IMR-90 (cell line): ENCODE data around the gene UVSSA. TPM values are rescaled to one million over a fixed set of nuclear protein-coding genes. Genes with fewer than 3 reads are reported as not detected.

Experiments used
- ATAC-seq: fragments of 200-7000 bp; cut with Tn5 transposase; 2 replicates; pipeline ENCODE4 v1.9.1; 2020; ENCODE audit warnings: low read depth, mild to moderate bottlenecking, moderate library complexity
- BruUV-seq: library from RNA; stranded (reverse); fragments of 400-500 nt; replicated peaks from 2 replicates; lab custom pipeline; 2021; lab: Mats Ljungman, UMichigan
- CTCF ChIA-PET: fragments of 300-600 bp; formaldehyde crosslinking; extraction: SDS; loops from one replicate; lab custom pipeline; 2021; ENCODE audit warnings: antibody characterized with exemption; lab: Yijun Ruan, JAX
- POLR2A ChIA-PET: fragments of 300-600 bp; sonication (Branson Sonifier 250); formaldehyde crosslinking; loops from one replicate; lab custom pipeline; 2022; ENCODE audit warnings: antibody characterized with exemption; ENCODE audit not compliant: unreplicated experiment; lab: Charles Lee
- DNase-seq: peaks from one replicate; pipeline ENCODE4 v3.0.0; 2013
- H2AFZ ChIP-seq: replicated peaks from 2 replicates; pipeline ENCODE3; 2013; ENCODE audit warnings: low read length, mild to moderate bottlenecking; ENCODE audit not compliant: poor library complexity
- H2AK5ac ChIP-seq: 2 replicates; pipeline ENCODE4 v1.6.1; 2013; ENCODE audit warnings: low read depth, low read length, inconsistent platforms
- H2AK9ac ChIP-seq: replicated peaks from 2 replicates; pipeline ENCODE3; 2013; ENCODE audit warnings: mild to moderate bottlenecking, low read depth, low read length, moderate library complexity; ENCODE audit not compliant: poor library complexity
- H2BK120ac ChIP-seq: 2 replicates; pipeline ENCODE4 v1.6.1; 2013; ENCODE audit warnings: low read depth, low read length, inconsistent platforms
- H2BK15ac ChIP-seq: 3 replicates; pipeline ENCODE4 v1.6.1; 2013; ENCODE audit warnings: low read depth, low read length, inconsistent platforms
- H2BK20ac ChIP-seq: 2 replicates; pipeline ENCODE4 v1.6.1; 2013; ENCODE audit warnings: low read depth, mild to moderate bottlenecking, inconsistent platforms, low read length, moderate library complexity
- H2BK5ac ChIP-seq: 2 replicates; pipeline ENCODE4 v1.6.1; 2013; ENCODE audit warnings: mild to moderate bottlenecking, low read depth, low read length, inconsistent platforms; ENCODE audit not compliant: poor library complexity, severe bottlenecking
- H3K14ac ChIP-seq: replicated peaks from 2 replicates; pipeline ENCODE4 v1.6.1; 2013; ENCODE audit warnings: low read depth, low read length, inconsistent platforms
- H3K18ac ChIP-seq: 2 replicates; pipeline ENCODE4 v1.6.1; 2013; ENCODE audit warnings: low read depth, low read length, control low read depth
- H3K23ac ChIP-seq: 2 replicates; pipeline ENCODE4 v1.6.1; 2013; ENCODE audit warnings: low read depth, low read length, inconsistent platforms
- H3K27ac ChIP-seq: 2 replicates; pipeline ENCODE4 v1.5.1; 2013; ENCODE audit warnings: mild to moderate bottlenecking, control low read depth, low read length; ENCODE audit not compliant: insufficient read depth
- H3K27me3 ChIP-seq: 2 replicates; pipeline ENCODE4 v1.6.1; 2013; ENCODE audit warnings: low read length; ENCODE audit not compliant: control insufficient read depth, insufficient read depth
- H3K36me3 ChIP-seq: 2 replicates; pipeline ENCODE4 v1.6.1; 2013; ENCODE audit warnings: low read length, mixed read lengths; ENCODE audit not compliant: control insufficient read depth, insufficient read depth
- H3K4ac ChIP-seq: 2 replicates; pipeline ENCODE4 v1.6.1; 2013; ENCODE audit warnings: low read depth, low read length, inconsistent platforms
- H3K4me1 ChIP-seq: 2 replicates; pipeline ENCODE4 v1.6.1; 2013; ENCODE audit warnings: low read length, mixed read lengths; ENCODE audit not compliant: control insufficient read depth, insufficient read depth
- H3K4me2 ChIP-seq: 2 replicates; pipeline ENCODE4 v1.6.1; 2013; ENCODE audit warnings: low read depth, mild to moderate bottlenecking, control low read depth, low read length, moderate library complexity
- H3K4me3 ChIP-seq: 2 replicates; pipeline ENCODE4 v1.5.1; 2013; ENCODE audit warnings: low read depth, mild to moderate bottlenecking, control low read depth, low read length, moderate library complexity; ENCODE audit not compliant: insufficient read depth
- H3K56ac ChIP-seq: 2 replicates; pipeline ENCODE4 v1.6.1; 2013; ENCODE audit warnings: low read length, inconsistent platforms; ENCODE audit not compliant: insufficient read depth; ENCODE audit errors: extremely low read depth
- H3K79me1 ChIP-seq, 2 experiments: 2 replicates each; pipeline ENCODE4 v1.6.1; 2013; ENCODE audit warnings: low read length in 2 of 2, inconsistent platforms in 1 of 2, low read depth in 1 of 2
- H3K9ac ChIP-seq: 2 replicates; pipeline ENCODE4 v1.6.1; 2013; ENCODE audit warnings: low read depth, low read length, control low read depth
- H3K9me1 ChIP-seq: 2 replicates; pipeline ENCODE4 v1.6.1; 2013; ENCODE audit warnings: low read length, inconsistent platforms; ENCODE audit not compliant: insufficient read depth
- H3K9me3 ChIP-seq: 2 replicates; pipeline ENCODE4 v1.6.1; 2013; ENCODE audit warnings: low read length; ENCODE audit not compliant: control insufficient read depth, insufficient read depth
- H4K20me1 ChIP-seq: 2 replicates; pipeline ENCODE4 v1.6.1; 2013; ENCODE audit warnings: low read length, inconsistent platforms; ENCODE audit not compliant: insufficient read depth
- H4K5ac ChIP-seq: 2 replicates; pipeline ENCODE4 v1.6.1; 2013; ENCODE audit warnings: mild to moderate bottlenecking, low read depth, low read length, control low read depth
- H4K8ac ChIP-seq, 2 experiments: 2 replicates each; pipeline ENCODE4 v1.6.1; 2013; ENCODE audit warnings: low read depth in 2 of 2, low read length in 2 of 2, control low read depth in 1 of 2, inconsistent platforms in 1 of 2
- H4K91ac ChIP-seq: 2 replicates; pipeline ENCODE4 v1.6.1; 2013; ENCODE audit warnings: low read depth, low read length, inconsistent platforms; ENCODE audit not compliant: insufficient read depth
- BHLHE40 ChIP-seq: fragments of 150-350 bp; IDR thresholded peaks from 2 replicates; pipeline ENCODE4 v1.6.1; 2016; ENCODE audit warnings: mild to moderate bottlenecking, low read depth, low read length
- CEBPB ChIP-seq: IDR thresholded peaks from 2 replicates; pipeline ENCODE4 v1.6.1; 2012; ENCODE audit warnings: low read depth, low read length, improper control_type of control experiment
- FOS ChIP-seq: fragments of 150-350 bp; IDR thresholded peaks from 2 replicates; pipeline ENCODE4 v1.6.1; 2016; ENCODE audit warnings: low read depth, low read length
- MAFK ChIP-seq: IDR thresholded peaks from 2 replicates; pipeline ENCODE4 v1.6.1; 2012; ENCODE audit warnings: low read depth, low read length, improper control_type of control experiment
- MAZ ChIP-seq: IDR thresholded peaks from 2 replicates; pipeline ENCODE4 v1.6.1; 2012; ENCODE audit warnings: low read depth, mild to moderate bottlenecking, low read length, improper control_type of control experiment, moderate library complexity, borderline replicate concordance
- MXI1 ChIP-seq: IDR thresholded peaks from 2 replicates; pipeline ENCODE4 v1.6.1; 2012; ENCODE audit warnings: low read depth, mild to moderate bottlenecking, low read length, moderate library complexity, borderline replicate concordance
- NFE2L2 ChIP-seq: fragments of 150-350 bp; IDR thresholded peaks from 2 replicates; pipeline ENCODE4 v1.6.1; 2016; ENCODE audit warnings: low read depth, mild to moderate bottlenecking, low read length
- POLR2A ChIP-seq: IDR thresholded peaks from 2 replicates; pipeline ENCODE4 v1.6.1; 2012; ENCODE audit warnings: mild to moderate bottlenecking, low read depth, low read length
- RAD21 ChIP-seq: IDR thresholded peaks from 2 replicates; pipeline ENCODE4 v1.6.1; 2012; ENCODE audit warnings: low read length, improper control_type of control experiment
- RCOR1 ChIP-seq: IDR thresholded peaks from 2 replicates; pipeline ENCODE4 v1.6.1; 2012; ENCODE audit warnings: mild to moderate bottlenecking, low read length, improper control_type of control experiment; ENCODE audit not compliant: insufficient replicate concordance
- RFX5 ChIP-seq: IDR thresholded peaks from 2 replicates; pipeline ENCODE4 v1.8.0; 2012; ENCODE audit warnings: low read depth, mild to moderate bottlenecking, low read length, moderate library complexity
- WGBS, 2 experiments: methylation state at CpG; one replicate each; pipeline versions ENCODE4 v1.1.5 to v1.1.7; 2013; ENCODE audit warnings: missing lambda C conversion rate in 2 of 2; ENCODE audit not compliant: insufficient read length in 1 of 2; ENCODE audit errors: extremely low coverage in 2 of 2; 5-methylcytosine and 5-hydroxymethylcytosine counted together
- dilution Hi-C: fragments of 300-500 bp; cut with HindIII; formaldehyde crosslinking; loops from one replicate; pipeline ENCODE4 v1.14.3; 2018; ENCODE audit warnings: low sequenced_read_pairs; ENCODE audit not compliant: unreplicated experiment
- in situ Hi-C: fragments of 300-500 bp; cut with MboI; formaldehyde crosslinking; loops from 3 replicates; pipeline ENCODE4 v1.14.3; 2019; ENCODE audit warnings: low sequenced_read_pairs, inconsistent platforms, mixed read lengths
- intact Hi-C: fragments of 100-400 bp; cut with micrococcal nuclease; formaldehyde crosslinking; loops from 2 replicates; pipeline ENCODE4 v1.10.0; 2022
- polyA plus RNA-seq, 3 experiments: library from polyadenylated mRNA; depleted of rRNA; stranded (reverse); fragments of >200 nt; gene quantifications; 2 replicates each; pipeline ENCODE4 v1.2.3, GENCODE V29; 2012; ENCODE audit warnings: low replicate concordance in 1 of 3
- total RNA-seq: library from RNA; depleted of rRNA; stranded (reverse); fragments of >200 nt; gene quantifications from 2 replicates; pipeline ENCODE4 v1.2.3, GENCODE V29; 2012
- TF ChIP-seq, protein P1 (sequence below): fragments of 150-350 bp; IDR thresholded peaks from 2 replicates; pipeline ENCODE4 v1.6.1; 2017; ENCODE audit warnings: mild to moderate bottlenecking, antibody characterized with exemption, low read length, low read depth
- TF ChIP-seq, protein P2 (sequence below): fragments of 150-350 bp; IDR thresholded peaks from 2 replicates; pipeline ENCODE4 v1.6.1; 2016; ENCODE audit warnings: low read depth, mild to moderate bottlenecking, low read length, moderate library complexity, borderline replicate concordance

The UVSSA gene
- total and polyA plus RNA-seq, 2 of the 4 experiments (the other 2 are of a cell fraction): 1.4 to 8.4 TPM

DNA sequence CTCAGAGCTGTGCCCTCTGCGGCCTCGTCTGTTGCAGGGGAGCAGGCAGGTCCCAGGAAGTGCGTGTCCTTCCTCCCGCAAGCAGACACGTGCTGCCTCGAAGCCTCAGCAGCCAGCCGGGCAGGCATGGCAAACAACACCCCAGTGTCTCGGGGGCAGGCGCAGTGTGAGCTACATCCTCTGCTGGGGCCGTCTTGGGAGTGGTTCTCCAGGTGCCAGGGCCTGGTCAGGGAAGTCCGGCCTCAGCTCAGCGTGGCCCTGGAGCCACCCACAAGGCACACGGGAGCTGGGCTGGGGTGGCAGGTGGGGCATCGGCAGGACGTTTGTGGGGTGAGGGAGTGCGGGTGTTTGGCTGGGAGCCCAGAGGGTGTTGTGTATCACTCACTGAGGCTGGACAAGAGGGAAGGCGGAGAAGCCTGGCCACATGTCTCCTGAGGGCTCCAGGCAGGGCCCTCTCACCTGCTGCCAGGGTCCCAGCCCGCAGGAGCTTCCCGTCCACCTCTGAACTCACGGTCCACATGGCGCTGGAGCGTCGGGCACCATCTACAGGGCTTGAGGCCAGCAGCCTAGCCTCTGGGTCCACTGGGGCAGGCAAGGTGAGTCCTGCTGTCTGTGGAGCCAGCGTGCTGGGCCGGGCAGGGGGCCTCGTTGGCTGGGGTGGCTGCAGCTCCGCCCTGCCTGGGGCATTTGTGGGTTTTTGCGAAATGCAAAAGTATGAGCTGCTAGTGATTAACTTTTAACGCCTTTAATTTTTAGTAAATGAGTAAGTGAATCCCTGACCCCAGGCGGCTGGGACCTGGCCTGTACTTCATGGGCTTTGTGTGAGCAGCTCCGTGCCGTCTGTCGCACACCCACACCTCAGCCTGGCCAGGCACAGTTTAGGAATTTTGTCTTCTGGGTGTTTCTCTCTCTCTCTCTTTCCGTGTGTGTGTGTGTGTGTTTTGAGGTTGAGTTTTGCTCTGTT, 17.3 kb upstream of the UVSSA start (continued):
- no peak for TF ChIP-seq FOS

DNA sequence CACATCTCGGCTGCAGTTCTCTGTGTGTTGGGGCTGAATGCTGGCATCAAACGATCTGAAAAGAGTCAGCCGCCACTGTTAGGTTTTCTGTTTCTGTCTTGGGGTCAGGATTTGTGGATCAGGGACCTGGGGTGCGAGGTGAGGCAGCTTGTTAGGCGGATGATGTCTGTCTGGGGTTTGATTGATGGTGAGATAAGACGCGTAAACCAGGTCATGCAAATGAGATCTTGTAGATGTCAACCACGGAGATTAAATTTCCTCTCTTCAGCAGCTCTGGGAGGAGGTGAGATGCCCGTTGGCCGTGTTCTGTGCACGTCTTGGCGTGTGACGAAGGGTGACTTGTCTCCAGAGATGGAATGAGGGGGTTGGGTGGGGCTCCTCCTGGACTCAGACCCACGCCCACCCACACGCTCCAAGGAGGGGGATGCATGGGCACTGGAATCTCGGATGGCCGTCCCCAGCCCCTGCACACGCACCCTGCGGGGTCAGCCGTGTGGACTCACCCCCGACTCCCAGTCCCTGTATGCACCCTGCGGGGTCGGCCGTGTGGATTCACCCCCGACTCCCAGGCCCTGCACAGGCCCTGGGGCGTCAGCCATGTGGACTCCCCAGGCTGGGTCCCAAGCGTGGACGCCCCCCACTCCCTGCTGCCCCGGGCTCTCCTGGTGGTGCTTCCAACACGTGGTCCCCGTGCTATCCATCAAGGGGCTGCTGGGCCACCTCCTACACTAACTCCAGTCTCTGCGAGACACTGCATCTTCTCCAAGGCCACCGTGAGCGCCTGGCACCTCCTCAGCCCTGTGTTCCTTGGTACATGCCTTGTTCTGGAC, 16.0 kb upstream of the UVSSA start:
- no peak for DNase-seq
- H3K4me3 ChIP-seq: no peak overlapping the region
- TF ChIP-seq POLR2A: no peak
- no peak for TF ChIP-seq RFX5
- TF ChIP-seq CEBPB: no peak
- no peak for TF ChIP-seq RAD21
- TF ChIP-seq RCOR1: no peak
- no peak for TF ChIP-seq BHLHE40
- TF ChIP-seq MAZ: no peak
- TF ChIP-seq, protein P1, sequence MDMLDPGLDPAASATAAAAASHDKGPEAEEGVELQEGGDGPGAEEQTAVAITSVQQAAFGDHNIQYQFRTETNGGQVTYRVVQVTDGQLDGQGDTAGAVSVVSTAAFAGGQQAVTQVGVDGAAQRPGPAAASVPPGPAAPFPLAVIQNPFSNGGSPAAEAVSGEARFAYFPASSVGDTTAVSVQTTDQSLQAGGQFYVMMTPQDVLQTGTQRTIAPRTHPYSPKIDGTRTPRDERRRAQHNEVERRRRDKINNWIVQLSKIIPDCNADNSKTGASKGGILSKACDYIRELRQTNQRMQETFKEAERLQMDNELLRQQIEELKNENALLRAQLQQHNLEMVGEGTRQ: no peak
- TF ChIP-seq MAFK: no peak
- TF ChIP-seq, protein P2, sequence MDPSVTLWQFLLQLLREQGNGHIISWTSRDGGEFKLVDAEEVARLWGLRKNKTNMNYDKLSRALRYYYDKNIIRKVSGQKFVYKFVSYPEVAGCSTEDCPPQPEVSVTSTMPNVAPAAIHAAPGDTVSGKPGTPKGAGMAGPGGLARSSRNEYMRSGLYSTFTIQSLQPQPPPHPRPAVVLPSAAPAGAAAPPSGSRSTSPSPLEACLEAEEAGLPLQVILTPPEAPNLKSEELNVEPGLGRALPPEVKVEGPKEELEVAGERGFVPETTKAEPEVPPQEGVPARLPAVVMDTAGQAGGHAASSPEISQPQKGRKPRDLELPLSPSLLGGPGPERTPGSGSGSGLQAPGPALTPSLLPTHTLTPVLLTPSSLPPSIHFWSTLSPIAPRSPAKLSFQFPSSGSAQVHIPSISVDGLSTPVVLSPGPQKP: no peak
- TF ChIP-seq MXI1: no peak
- TF ChIP-seq NFE2L2: no peak

More for the DNA sequence above, 16.0 kb upstream of the UVSSA start:
- no peak overlapping the region for H3K27ac ChIP-seq
- H2AFZ ChIP-seq: peak overlapping the region; percentile 1
- peaks cover 34 to 50% of the 10 kb centered on the region in 2 experiments for H3K79me1 ChIP-seq
- H2AK5ac ChIP-seq: no peak overlapping the region
- no peak overlapping the region for H4K91ac ChIP-seq
- H3K23ac ChIP-seq: no peak overlapping the region
- BruUV-seq: no TSS peak
- H3K4me2 ChIP-seq: no peak overlapping the region
- dilution Hi-C loops: no loop called here
- intact Hi-C loops: no loop called here
- H3K18ac ChIP-seq: no peak overlapping the region
- no peak for ATAC-seq
- no peak overlapping the region for H3K4ac ChIP-seq
- in situ Hi-C loops: no loop called here
- ChIA-PET CTCF (no interaction called here), POLR2A (no interaction called here)
- no peaks in the 10 kb centered on the region; the same call in 1 of the 2 replicates for H3K4me1 ChIP-seq
- H3K9me1 ChIP-seq: no peaks in the 10 kb centered on the region
- peaks cover 1% of the 10 kb centered on the region; the same call in 1 of the 2 replicates for H3K9me3 ChIP-seq
- H2AK9ac ChIP-seq: no peak overlapping the region
- H3K27me3 ChIP-seq: no peaks in the 10 kb centered on the region
- peaks cover 68% of the 10 kb centered on the region for H3K36me3 ChIP-seq
- H4K8ac ChIP-seq: no peak overlapping the region
- H3K56ac ChIP-seq: no peak overlapping the region
- H2BK5ac ChIP-seq: no peak overlapping the region
- H4K20me1 ChIP-seq: peaks cover 5% of the 10 kb centered on the region
- H2BK20ac ChIP-seq: no peak overlapping the region
- no peak overlapping the region for H2BK120ac ChIP-seq
- no peak overlapping the region for H2BK15ac ChIP-seq
- WGBS, 2 experiments: 93% methylated on average over 17 of the region's 34 CpGs; no CpG with 5 or more reads in 1 of the 2 experiments
- H3K9ac ChIP-seq: no peak overlapping the region
- no peak overlapping the region for H4K5ac ChIP-seq
- no peak overlapping the region for H3K14ac ChIP-seq
